Mammary epithelial cell (primary cell): Measurements from ENCODE around the gene TENM4.

Experiments
- CTCF ChIP-seq, 2 donors: IDR thresholded peaks in 1 of 2; conservative IDR thresholded peaks in 1 of 2; 2 replicates each; pipeline ENCODE4 v1.5.1; 2011 to 2012; ENCODE audit warnings: inconsistent platforms in 2 of 2, low read length in 2 of 2, mild to moderate bottlenecking in 2 of 2, control low read depth in 1 of 2, low read depth in 1 of 2; ENCODE audit not compliant: insufficient read depth in 1 of 2; ENCODE audit errors: extremely low read depth in 1 of 2
- EZH2 ChIP-seq: IDR thresholded peaks from 2 replicates; pipeline ENCODE4 v1.6.1; 2012; ENCODE audit warnings: low read length, inconsistent platforms, borderline replicate concordance

GRCh38 chr11:79412761-79413160 is 28.1 kb downstream of the TENM4 start:
- TF ChIP-seq EZH2 (no peak), CTCF (conservative IDR thresholded peaks at IDR 0.05 in 1 of 2, IDR thresholded peaks at IDR 0.05 in 1 of 2; ENCODE audit: extremely low read depth in 1 of 2, insufficient read depth in 1 of 2, low read depth in 1 of 2, low read length in 2 of 2) (no peak)
